ENCODE measurements around the gene POU2F3. TPM values are rescaled to one million over a fixed set of nuclear protein-coding genes. Genes with fewer than 3 reads are reported as not detected.

POU2F3 gene
- total and polyA plus RNA-seq, 2 of the 13 experiments (the other 11 are each of a cell fraction or from before 2014, with no cell fraction given): not detected

GRCh38 chr11:120335908-120336640 is 96.1 kb downstream of the POU2F3 start, which contains the start of gene ARHGEF12 (continued):
- TF ChIP-seq ZNF550 (CRISPR knock-in tag; IDR thresholded peaks at IDR 0.05; ENCODE audit: borderline replicate concordance): no peak
- TF ChIP-seq MED8 (CRISPR knock-in tag; IDR thresholded peaks at IDR 0.05; ENCODE audit: insufficient replicate concordance): no peak
- no peak for TF ChIP-seq TP53 (CRISPR knock-in tag; conservative IDR thresholded peaks at IDR 0.05)
- no peak for TF ChIP-seq ZNF510 (CRISPR knock-in tag; IDR thresholded peaks at IDR 0.05; ENCODE audit: low read depth)
- peak; percentile 60; the same call in 1 of the 2 replicates for TF ChIP-seq KDM5B (CRISPR knock-in tag; IDR thresholded peaks at IDR 0.05; ENCODE audit: borderline replicate concordance)

GRCh38 chr11:120336641-120337354 is 96.9 kb downstream of the POU2F3 start:
- DNase-seq (ENCODE audit: low spot score): no peak
- H3K79me2 ChIP-seq (ENCODE audit: insufficient read depth, low read length): peaks cover 52% of the 10 kb centered on the region
- TF ChIP-seq ZNF749 (CRISPR knock-in tag; IDR thresholded peaks at IDR 0.05; ENCODE audit: borderline replicate concordance): 0 out of 2 replicates have a peak, but pooled peaks have one; percentile 20
- no peak for TF ChIP-seq KDM5B (CRISPR knock-in tag; IDR thresholded peaks at IDR 0.05; ENCODE audit: borderline replicate concordance)
- peak; percentile 76 for TF ChIP-seq ASH2L (IDR thresholded peaks at IDR 0.05; ENCODE audit: insufficient read length, low read depth, low read length)
- TF ChIP-seq MYC (CRISPR knock-in tag; IDR thresholded peaks at IDR 0.05; ENCODE audit: borderline replicate concordance): 0 out of 2 replicates have a peak, but pooled peaks have one; percentile 11
- TF ChIP-seq SMAD1 (CRISPR knock-in tag; IDR thresholded peaks at IDR 0.05; ENCODE audit: borderline replicate concordance, low read depth): 0 out of 2 replicates have a peak, but pooled peaks have one; percentile 23
- 0 out of 2 replicates have a peak, but pooled peaks have one; percentile 28 for TF ChIP-seq ZNF777 (CRISPR knock-in tag; IDR thresholded peaks at IDR 0.05)
- TF ChIP-seq ZFP91 (CRISPR knock-in tag; IDR thresholded peaks at IDR 0.05; ENCODE audit: borderline replicate concordance): peak; percentile 16; the same call in 1 of the 2 replicates
- peak; percentile 13; the same call in 1 of the 2 replicates for TF ChIP-seq RBFOX2 (IDR thresholded peaks at IDR 0.05; ENCODE audit: low read depth, low read length)
- 0 out of 2 replicates have a peak, but pooled peaks have one; percentile 2 for TF ChIP-seq FOSL2 (CRISPR knock-in tag; IDR thresholded peaks at IDR 0.05)
- 0 out of 2 replicates have a peak, but pooled peaks have one; percentile 14 for TF ChIP-seq RAD21 (CRISPR knock-in tag; IDR thresholded peaks at IDR 0.05)
- TF ChIP-seq ZBTB46 (CRISPR knock-in tag; IDR thresholded peaks at IDR 0.05; ENCODE audit: borderline replicate concordance): no peak

More at GRCh38 chr11:120336641-120337354, 96.9 kb downstream of the POU2F3 start:
- Histone ChIP-seq H4K20me1 (ENCODE audit: insufficient read depth, low read length) (peaks cover 17% of the 10 kb centered on the region), H3K27ac (ENCODE audit: extremely low read length, insufficient read depth, low read length) (peak overlapping the region; percentile 86), H3K27me3 (ENCODE audit: control insufficient read depth in 1 of 2, insufficient read depth in 2 of 2, low read length in 2 of 2) (no peaks in the 10 kb centered on the region; a peak in 1 of 5 replicates), H3K4me3 (replicated peaks in 1 of 3; ENCODE audit: insufficient read depth in 1 of 3, low read depth in 2 of 3, low read length in 3 of 3) (peak overlapping the region; percentile 80 to 96 (median 86)), H2AFZ (ENCODE audit: low read length) (no peak overlapping the region), H3K4me1 (ENCODE audit: insufficient read depth, low read length) (peaks cover 38% of the 10 kb centered on the region), H3K4me2 (ENCODE audit: low read depth, low read length) (peak overlapping the region; percentile 95), H3K9ac (ENCODE audit: insufficient read depth, low read depth, low read length) (peak overlapping the region; percentile 84), H3K36me3 (replicated peaks in 1 of 2; ENCODE audit: control insufficient read depth in 1 of 2, insufficient read depth in 2 of 2, low read length in 2 of 2) (no peaks in the 10 kb centered on the region), H3K9me3 (ENCODE audit: low read length) (no peaks in the 10 kb centered on the region)
- TSS peak; percentile 81 for BruUV-seq (replicated peaks)
- peak; percentile 49 for ATAC-seq
- ChIA-PET CTCF (ENCODE audit: low intra/inter-chr PET ratio, low total read pairs) (no interaction called here), POLR2A (interaction anchor here (1.0 to 2.5 kb wide), 7 partner anchors 10 to 151 kb away, joined by 3 to 11 read pairs (median 5); no protein-coding TSS in a partner anchor)
- intact Hi-C loops (cut with micrococcal nuclease; ENCODE audit: unreplicated experiment): loop anchor here (5.0 kb wide), 2 partner anchors 36 to 96 kb away; no protein-coding TSS in a partner anchor
- in situ Hi-C loops (cut with HindIII; ENCODE audit: extremely low pct_ligation_motif_present, low pct_unique_long_range_greater_than_20kb): loop anchor here (5.0 kb wide), 1 partner anchor 56 kb away; no protein-coding TSS in a partner anchor
- WGBS (ENCODE audit: low lambda C conversion rate): 3% methylated on average over 23 of the region's 56 CpGs
- no peak for FAIRE-seq
